ENCODE results near the gene ZBTB18. TPM values are rescaled to one million over a fixed set of nuclear protein-coding genes. Genes with fewer than 3 reads are reported as not detected.

The ZBTB18 gene
- polyA plus RNA-seq, 1 experiment = 12.7 TPM

DNA sequence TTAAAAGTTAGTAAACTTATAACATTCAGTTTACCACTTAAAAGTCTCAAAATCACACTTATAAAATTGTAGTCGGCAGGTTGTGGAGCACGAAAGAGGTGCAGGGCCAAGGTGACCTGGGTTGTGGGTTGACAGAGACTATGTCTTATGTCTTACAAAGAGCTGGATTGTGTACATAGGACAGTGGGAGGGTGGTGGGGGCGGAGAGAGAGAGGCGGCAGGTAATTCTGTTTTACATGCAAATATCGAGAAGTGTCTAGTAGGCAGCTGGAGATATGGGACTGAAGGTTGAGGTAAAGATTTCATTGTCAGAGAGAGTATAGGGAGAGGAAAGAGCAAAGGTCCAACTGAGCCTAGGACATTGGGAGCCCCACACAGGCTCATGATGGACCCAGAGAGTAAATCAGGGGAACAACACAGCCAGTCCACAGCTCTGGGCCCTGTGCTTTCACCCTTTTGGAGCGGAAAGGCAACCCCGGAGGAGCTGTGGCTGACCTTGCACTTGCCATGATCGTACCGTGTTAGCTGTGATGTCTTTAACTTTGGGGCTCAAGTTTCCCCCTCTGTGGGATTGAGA lies 28.1 kb upstream of the ZBTB18 start:
- POLR2A ChIA-PET = no interaction called here
- H3K4me3 ChIP-seq (ENCODE audit: low read depth, low read length) = no peak overlapping the region
- CTCF ChIA-PET = no interaction called here
- no peak for DNase-seq (ENCODE audit: low read depth, low spot score)
- H3K27ac ChIP-seq (ENCODE audit: low read depth, low read length) = no peak overlapping the region
- TF ChIP-seq, protein P1, sequence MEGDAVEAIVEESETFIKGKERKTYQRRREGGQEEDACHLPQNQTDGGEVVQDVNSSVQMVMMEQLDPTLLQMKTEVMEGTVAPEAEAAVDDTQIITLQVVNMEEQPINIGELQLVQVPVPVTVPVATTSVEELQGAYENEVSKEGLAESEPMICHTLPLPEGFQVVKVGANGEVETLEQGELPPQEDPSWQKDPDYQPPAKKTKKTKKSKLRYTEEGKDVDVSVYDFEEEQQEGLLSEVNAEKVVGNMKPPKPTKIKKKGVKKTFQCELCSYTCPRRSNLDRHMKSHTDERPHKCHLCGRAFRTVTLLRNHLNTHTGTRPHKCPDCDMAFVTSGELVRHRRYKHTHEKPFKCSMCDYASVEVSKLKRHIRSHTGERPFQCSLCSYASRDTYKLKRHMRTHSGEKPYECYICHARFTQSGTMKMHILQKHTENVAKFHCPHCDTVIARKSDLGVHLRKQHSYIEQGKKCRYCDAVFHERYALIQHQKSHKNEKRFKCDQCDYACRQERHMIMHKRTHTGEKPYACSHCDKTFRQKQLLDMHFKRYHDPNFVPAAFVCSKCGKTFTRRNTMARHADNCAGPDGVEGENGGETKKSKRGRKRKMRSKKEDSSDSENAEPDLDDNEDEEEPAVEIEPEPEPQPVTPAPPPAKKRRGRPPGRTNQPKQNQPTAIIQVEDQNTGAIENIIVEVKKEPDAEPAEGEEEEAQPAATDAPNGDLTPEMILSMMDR (IDR thresholded peaks at IDR 0.05; ENCODE audit: low read depth, low read length) = no peak
- peaks cover 14% of the 10 kb centered on the region for H3K27me3 ChIP-seq (ENCODE audit: control insufficient read depth, insufficient read depth, low read length)
- no peaks in the 10 kb centered on the region for H3K9me3 ChIP-seq (ENCODE audit: control insufficient read depth, insufficient read depth, low read length)

DNA sequence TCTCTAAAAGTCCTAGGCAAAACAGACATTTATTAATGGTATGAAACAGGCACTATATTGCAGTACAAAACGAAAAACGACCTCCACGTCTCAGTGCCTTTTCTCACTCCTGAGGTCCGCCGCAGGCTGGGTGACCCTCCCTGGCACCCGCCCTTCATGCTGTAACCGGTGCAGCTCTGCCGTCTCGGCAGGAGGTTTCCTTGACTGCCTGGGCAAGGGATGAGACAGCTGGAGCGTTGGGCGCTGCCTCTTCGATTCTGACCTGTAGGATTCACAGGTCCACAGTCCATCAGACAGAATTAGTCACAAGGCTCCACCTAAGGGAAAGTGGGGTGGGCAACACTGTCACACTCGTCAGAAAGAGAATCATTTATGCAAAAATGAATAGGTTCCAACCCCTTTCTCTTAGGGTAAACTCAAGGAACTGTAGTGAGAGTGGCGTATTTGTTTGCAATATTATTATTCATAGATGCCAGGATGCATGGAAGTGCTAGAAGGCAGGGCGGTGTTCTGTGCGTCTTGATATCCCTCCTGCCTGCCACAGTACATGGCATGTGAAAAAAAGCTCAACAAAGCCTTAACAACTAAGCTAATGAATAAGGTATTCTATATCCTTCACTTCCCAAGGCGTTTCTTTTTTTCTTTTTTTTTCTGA lies 23.5 kb upstream of the ZBTB18 start:
- TF ChIP-seq, protein P1 (IDR thresholded peaks at IDR 0.05; ENCODE audit: low read depth, low read length) = no peak
- H3K27ac ChIP-seq (ENCODE audit: low read depth, low read length) = no peak overlapping the region
- CTCF ChIA-PET = interaction anchor here (1.0 kb wide), 1 partner anchor 245 kb away, joined by 3 read pairs; no protein-coding TSS in a partner anchor
- H3K27me3 ChIP-seq (ENCODE audit: control insufficient read depth, insufficient read depth, low read length) = peaks cover 18% of the 10 kb centered on the region
- POLR2A ChIA-PET = no interaction called here
- DNase-seq (ENCODE audit: low read depth, low spot score) = no peak
- no peaks in the 10 kb centered on the region for H3K9me3 ChIP-seq (ENCODE audit: control insufficient read depth, insufficient read depth, low read length)
- H3K4me3 ChIP-seq (ENCODE audit: low read depth, low read length) = no peak overlapping the region

DNA sequence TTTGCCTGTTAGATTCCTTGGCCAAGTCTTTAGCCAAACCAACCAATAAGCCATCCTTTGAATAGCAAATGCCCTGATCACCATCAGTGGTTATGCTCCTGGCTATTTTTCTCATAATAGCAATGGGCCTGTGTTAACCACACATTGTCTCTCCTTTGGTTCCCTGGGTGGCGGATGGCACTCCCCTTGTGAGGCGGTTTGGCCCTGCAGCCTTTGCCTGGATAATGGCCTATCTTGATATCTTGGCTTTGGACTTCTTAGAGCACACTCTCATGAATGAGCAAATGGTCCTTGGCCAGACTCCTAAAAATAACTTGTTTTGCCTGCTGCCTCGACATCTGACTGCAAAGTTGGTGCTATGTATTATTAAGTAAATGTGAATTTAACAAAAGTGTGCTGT lies 22.4 kb upstream of the ZBTB18 start:
- Histone ChIP-seq H3K27me3 (ENCODE audit: control insufficient read depth, insufficient read depth, low read length) (peaks cover 21% of the 10 kb centered on the region), H3K27ac (ENCODE audit: low read depth, low read length) (no peak overlapping the region), H3K4me3 (ENCODE audit: low read depth, low read length) (no peak overlapping the region), H3K9me3 (ENCODE audit: control insufficient read depth, insufficient read depth, low read length) (no peaks in the 10 kb centered on the region)
- CTCF ChIA-PET = no interaction called here
- TF ChIP-seq, protein P1 (IDR thresholded peaks at IDR 0.05; ENCODE audit: low read depth, low read length) = no peak
- no peak for DNase-seq (ENCODE audit: low read depth, low spot score)
- POLR2A ChIA-PET = no interaction called here

DNA sequence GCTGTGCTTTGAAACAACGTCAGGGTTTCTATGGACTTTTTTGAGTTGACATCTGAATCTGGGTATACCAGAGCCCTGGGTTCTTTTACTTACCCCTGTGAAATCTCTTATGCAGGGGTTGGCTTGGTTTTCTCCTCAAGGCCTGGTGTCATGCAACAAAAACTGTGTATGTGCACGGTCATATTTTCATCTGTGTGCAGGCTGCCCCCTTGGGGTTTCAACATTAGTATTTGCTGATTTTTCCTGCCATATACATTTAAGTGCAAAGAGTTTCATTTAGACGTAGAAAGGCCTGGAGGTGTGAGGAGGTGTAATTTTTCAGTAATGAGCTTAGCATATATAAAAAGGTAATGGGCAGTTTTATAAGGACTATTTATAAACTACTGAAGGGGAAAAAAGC lies 22.0 kb upstream of the ZBTB18 start:
- no peak for DNase-seq (ENCODE audit: low read depth, low spot score)
- Histone ChIP-seq H3K27me3 (ENCODE audit: control insufficient read depth, insufficient read depth, low read length) (peaks cover 21% of the 10 kb centered on the region), H3K9me3 (ENCODE audit: control insufficient read depth, insufficient read depth, low read length) (no peaks in the 10 kb centered on the region), H3K27ac (ENCODE audit: low read depth, low read length) (no peak overlapping the region), H3K4me3 (ENCODE audit: low read depth, low read length) (no peak overlapping the region)
- TF ChIP-seq, protein P1 (IDR thresholded peaks at IDR 0.05; ENCODE audit: low read depth, low read length) = peak; percentile 20
- POLR2A ChIA-PET = no interaction called here
- CTCF ChIA-PET = interaction anchor here (0.6 kb wide), 1 partner anchor 537 kb away, joined by 3 read pairs; no protein-coding TSS in a partner anchor

DNA sequence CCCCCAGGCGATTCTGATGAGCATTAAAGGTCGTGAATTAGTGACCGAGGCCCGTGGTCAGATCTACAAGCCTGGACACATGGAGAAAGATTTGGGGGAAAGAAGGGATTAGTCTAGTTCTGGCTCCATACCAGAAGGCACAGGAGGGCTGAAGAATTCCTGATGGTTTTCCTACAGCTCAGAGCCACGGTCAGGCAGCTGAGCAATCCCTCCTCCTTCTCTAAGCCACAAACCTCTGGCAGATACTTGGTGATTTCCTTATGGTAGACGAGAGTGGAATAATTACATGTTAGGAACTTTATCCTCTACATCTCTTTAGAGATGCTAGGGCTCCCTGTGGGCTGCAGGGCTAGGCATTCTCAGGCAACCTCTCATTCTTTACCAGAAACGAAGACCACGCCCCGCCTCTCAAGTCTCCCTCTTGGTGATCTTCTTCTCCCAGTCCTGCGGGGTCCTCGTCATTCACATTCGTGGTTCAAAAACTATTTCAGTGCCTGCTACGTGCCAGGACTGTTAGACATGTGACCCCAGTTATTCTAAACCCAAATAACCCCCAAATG lies 20.5 kb upstream of the ZBTB18 start:
- H3K27me3 ChIP-seq (ENCODE audit: control insufficient read depth, insufficient read depth, low read length) = peaks cover 12% of the 10 kb centered on the region
- H3K4me3 ChIP-seq (ENCODE audit: low read depth, low read length) = no peak overlapping the region
- no peaks in the 10 kb centered on the region for H3K9me3 ChIP-seq (ENCODE audit: control insufficient read depth, insufficient read depth, low read length)
- POLR2A ChIA-PET = no interaction called here
- no peak for DNase-seq (ENCODE audit: low read depth, low spot score)
- TF ChIP-seq, protein P1 (IDR thresholded peaks at IDR 0.05; ENCODE audit: low read depth, low read length) = no peak
- no peak overlapping the region for H3K27ac ChIP-seq (ENCODE audit: low read depth, low read length)
- CTCF ChIA-PET = no interaction called here

Measured in AG04450 (cell line).